HPDE6-E6E7 (cell line): ENCODE measurements around the gene FBLN2.

ENCODE experiments used
- DNase-seq: peaks from one replicate; pipeline ENCODE4 v3.0.0; 2011; ENCODE audit warnings: missing footprints; ENCODE audit errors: extremely low spot score

FBLN2 gene

DNA sequence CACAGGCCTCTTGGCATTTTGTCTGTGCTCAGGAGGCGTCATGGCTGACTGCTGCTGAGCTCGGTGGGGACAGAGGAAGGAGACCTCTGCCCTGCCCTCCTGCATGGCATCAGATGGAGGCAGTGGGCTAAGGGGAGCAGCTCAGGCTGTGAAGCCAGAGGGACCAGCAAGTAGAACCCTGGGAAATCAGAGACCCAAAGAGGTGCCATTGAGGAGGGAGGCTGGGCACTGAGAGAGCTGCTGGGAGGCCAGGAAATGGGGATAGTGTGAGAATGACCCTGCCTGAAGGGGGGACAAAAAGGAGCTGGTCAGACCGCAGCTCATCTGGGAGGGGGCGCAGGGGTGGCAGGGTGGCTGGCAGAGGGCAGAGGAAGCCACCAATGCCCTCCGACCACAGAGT, 136.8 kb downstream of the FBLN2 start:
- DNase-seq, result no peak

DNA sequence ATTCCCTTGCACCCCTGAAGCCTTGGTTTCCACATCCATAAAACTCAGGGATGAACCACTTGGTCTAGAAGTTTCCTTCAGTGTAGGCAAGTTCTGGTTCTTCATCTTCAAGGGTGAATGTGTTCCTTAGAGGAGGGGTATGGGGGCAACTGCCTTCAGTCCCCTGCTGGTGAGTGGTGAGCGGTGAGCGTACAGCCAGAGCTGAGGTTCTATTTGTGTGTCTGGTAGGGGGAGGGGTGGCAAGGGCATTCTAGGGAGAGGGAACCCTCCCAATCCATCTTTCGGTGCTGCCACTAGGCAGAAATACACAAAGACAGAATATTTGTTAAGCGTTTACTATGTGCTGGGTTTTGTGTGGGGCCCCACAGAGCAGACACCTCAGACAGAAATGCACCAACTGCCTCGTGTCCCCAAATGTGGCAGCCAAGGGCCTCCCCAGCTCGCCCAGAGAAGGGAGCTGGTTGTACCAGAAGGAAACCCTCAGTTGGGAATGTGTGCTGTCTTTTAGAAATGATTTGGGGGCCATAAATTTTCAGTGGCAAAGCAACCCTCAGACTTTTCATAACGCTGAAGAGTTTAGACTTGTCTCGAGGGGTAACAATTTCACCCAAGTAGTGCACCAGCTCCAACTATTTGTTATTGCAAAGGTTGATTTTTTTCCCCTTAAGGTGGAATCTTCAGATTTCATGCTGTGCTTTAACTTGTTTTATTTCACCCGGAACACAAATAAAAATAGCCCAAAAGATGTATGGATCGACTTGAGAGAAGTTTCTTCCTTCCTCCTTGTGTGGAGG, 137.6 kb downstream of the FBLN2 start:
- no peak for DNase-seq

DNA sequence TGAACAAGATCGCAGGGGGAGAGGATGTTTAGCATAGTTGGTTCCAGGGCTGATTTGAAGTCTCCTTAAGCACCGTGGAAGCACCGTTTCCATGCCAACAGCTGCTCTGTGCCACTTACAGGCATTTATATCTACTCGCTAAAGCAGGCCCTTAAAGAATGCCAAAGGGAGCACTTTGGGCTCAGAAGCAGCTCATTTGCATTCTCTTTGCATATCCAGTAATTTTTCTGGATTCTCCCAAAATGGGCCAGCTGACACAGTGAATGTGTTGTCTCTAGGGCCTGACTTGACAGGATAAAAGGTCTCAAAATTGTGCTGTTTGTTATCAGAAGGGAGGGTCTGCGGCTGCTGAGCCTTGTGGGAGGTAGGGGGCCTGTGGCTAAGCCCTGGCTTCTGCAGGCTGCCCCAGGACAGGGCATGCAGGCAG, 138.6 kb downstream of the FBLN2 start:
- no peak for DNase-seq
